GM19328 (cell line): Measurements from ENCODE around the gene CLEC2L.

ENCODE experiments used
- ATAC-seq: cut with Tn5 transposase; IDR thresholded peaks from one replicate; pipeline ENCODE4 v1.9.1; 2021; ENCODE audit warnings: mild to moderate bottlenecking, moderate library complexity; ENCODE audit not compliant: unreplicated experiment

The CLEC2L gene

DNA sequence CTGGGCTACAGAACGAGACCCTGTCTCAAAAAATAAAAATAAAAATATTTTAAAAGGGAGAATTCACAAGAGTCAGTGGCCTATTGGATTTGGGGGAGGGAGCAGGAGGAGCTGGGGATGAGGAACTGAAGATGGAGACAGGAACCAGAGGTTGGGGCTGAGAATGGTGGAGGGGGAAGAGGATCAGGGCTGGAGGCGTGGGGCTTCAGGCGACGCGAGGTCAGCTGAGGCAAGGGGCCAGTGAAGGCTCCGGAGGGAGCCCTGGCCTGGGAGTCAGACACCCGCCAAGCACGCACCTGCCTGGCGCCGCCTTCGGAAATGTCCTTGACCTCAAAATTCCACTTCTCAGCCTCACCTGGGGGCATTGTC, 671 bp upstream of the CLEC2L start:
- no peak for ATAC-seq

DNA sequence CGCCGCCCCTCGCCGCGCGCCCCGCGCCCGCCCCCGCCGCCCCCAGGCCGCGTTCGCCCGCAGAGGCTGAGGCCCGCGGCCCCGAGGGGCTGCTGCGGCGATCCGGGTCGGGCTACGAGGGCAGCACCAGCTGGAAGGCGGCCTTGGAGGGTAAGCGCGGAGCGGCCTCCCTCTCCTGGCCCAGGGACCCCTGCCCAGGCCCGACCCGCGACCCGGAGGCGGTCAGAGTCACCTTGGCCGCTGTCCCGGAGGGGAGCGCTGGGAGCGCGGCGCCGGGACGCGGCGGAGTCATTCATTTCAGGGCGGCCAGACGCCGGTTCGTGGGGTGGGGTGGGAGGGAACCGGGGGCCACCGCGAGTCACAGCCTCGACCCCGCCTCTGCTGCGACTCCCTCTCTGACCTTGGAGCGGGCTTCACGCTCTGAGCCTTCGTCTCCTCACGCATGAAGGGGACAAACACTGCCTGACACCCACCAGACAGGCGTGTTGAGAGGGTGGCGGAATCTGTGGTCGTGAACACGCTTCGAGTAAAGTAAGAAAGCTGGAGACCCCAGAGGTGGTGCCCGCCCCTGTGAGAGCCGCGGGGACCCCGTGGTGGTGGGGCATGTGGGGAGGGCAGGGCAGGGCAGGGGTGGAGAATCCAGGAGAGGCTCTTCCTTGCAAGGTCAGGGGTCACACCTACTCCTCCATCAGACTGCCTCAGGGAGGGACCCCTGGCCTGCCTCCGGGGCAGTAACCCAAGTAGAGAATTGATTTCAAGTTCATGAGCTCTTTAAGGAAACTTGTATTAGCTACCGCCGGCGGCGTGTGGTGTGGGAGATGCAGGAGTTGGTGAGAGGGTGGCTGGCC, 707 bp downstream of the CLEC2L start:
- no peak for ATAC-seq

DNA sequence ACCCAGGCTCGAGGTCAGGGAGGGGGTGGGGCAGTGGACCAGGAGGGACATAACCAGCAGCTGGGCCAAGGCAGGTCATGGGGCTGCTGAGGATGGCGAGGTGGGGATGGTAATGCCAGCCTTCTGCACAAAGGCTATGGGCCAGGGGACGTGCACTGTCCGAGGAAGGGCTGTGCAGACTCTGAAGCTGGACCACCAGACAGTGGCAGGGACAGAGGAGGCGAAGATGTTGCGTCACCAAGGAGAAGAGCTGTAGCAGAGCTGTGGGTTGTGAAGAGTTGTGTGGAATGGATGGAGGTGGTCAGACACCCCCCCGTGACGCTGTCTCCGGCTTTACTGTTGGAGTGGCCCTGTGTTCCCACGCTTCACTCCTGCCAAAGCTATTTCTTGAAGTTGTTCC, 1.8 kb downstream of the CLEC2L start:
- no peak for ATAC-seq

DNA sequence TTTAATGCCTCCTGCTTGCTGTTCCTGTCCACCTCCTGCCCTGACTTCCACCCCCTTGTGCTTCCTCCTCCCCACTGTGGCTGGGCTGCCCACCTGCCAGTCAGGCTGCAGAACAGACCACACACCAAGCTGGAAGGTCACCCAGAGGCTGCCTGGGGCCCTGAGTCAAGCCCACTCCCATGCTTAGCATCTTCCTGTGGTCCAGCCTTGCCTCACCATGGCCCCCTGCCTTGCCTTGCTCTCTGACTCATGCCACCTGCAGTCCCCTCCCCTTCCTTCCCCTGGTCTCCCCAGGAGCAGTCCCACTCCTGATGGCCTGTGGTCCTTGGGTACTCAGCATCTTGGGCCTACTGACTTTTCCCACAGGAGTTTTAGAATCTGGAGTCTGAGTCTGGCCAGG, 2.3 kb downstream of the CLEC2L start:
- no peak for ATAC-seq

GRCh38 chr7:139526578-139527544, 3.4 kb downstream of the CLEC2L start:
- ATAC-seq = no peak

DNA sequence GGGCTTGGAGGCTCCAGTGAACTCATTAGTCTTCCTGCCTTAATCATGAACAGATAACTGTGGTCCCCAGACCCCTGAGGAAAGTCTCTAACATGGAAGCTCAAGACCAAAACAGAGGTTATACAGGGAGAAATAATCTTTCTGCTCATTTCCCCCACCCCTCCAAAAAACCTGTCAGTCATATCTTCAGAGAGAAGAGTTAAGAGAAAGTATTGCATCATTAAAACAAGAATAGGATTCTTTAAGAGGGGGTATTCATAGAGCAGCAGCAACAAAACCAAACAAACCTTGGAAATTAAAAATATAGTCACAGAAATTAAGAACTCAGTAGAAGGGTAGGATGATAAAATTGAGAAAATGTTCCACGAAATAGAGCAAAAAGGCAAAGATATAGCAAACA, 7.6 kb downstream of the CLEC2L start:
- ATAC-seq = no peak

GRCh38 chr7:139532636-139533155, 9.2 kb downstream of the CLEC2L start:
- no peak for ATAC-seq

DNA sequence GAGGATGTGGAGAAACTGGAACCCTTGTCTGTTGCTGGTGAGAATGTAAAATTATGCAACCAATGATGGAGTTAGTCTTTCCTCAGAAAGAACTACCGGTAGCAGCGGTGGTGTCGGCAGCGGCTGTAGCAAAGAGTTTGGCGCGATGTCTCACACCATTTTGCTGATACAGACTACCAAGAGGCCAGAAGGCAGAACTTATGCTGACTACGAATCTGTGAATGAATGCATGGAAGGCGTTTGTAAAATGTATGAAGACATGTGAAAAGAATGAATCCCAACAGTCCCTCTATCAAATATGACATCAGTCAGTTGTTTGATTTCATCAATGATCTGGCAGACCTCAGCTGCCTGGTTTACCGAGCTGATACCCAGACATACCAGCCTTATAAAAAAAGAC, 10.6 kb downstream of the CLEC2L start:
- no peak for ATAC-seq

DNA sequence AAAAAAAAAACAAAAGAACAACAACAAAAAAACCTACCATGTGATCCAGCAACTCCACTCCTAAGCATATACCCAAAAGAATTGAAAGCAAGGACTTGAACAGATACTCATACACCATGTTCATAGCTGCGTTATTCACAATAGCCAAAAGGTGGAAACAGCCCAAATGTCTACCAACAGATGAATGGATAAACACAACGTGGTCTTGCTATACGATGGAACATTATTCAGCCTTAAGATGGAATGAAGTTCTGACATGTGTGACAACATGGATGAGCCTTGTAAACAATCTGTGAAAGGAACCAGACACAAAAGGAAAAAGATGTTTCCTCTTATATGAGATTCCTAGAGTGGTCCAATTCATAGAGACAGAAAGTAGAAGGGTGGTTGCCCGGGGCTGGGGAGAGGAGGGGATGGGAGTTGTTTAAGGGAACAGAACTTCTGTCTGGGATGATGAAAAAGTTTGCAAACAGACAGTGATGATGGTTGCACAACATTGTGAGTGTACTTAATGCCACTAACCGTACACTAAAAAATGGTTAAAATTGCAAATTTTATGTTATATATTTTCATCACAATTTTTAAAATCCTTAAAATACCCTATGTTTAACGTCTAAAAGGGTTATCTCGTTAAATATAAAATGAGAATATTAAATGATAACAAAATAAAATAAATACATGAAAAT, 11.6 kb downstream of the CLEC2L start:
- no peak for ATAC-seq

- ATAC-seq = no peak
These were observed 12.7 kb downstream of the CLEC2L start for GRCh38 chr7:139536152-139536551.

DNA sequence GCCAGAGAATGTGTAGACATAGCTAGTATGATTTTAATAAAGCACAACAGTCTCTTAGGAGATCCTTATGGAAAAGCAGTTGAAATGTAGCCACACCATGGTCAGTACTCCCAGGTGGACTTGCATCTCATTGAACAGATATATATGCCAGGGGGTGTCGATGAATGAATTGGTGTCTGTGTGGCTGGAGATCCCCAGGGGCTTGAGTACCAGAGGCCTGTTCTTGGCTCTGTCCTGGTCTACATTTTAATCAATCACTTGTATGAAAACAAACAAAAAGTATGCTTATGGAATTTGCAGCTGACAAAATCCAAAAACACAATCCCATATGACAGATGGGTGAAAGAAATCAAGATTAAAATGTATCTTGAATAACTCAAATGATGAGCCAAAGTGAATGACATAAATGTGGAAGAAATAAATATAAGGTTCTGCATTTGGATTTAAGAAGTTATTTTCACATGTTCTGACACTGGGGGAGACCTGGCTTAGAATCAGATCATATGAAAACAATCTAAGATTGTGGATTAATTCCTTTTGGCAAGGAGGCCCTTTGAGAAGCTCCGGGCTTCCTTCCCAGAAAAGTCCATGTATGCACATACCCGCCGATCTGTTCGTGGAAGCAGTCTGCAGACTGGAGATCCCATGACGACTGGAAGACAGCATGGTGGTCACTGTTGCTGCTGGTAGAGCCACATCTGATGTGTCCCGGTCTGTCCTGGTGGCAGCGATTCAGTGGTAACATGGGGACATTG, 15.6 kb downstream of the CLEC2L start:
- ATAC-seq = no peak

GRCh38 chr7:139540203-139540602, 16.7 kb downstream of the CLEC2L start:
- no peak for ATAC-seq

DNA sequence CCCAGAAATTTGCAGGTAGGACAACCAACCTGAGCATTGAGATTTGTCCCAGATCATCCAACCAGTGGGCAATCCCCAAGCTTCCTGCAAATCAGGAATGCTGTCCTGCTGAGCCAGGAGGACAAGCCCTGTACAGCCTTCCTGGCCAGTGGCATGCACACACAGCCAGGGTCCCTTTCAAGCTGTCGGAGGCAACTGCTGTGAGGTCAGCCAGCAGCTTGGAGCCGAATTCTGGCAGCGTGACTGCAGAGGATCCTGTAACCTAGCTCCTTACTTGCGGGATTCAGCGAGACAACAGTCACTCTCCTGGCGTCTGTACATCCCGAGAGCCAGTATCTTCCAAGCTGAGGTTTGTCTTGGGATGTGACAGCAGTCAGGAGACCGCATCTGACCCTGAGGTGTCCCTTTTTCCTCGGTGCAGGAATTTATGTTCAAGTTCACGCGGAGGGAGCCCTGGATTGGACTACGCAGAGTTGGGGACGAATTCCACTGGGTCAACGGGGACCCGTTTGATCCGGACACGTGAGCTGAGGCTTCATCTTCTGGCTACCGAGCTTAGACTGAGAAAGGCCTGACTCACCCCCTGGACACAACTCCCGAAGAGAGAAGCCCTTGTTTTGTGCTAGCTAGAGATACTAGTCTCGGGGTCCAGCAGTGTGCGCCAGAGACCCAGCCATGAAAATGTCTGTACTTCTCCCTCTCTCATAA, 18.3 kb downstream of the CLEC2L start:
- no peak for ATAC-seq

- ATAC-seq = no peak
These were observed 19.0 kb downstream of the CLEC2L start for GRCh38 chr7:139542308-139543151.

- ATAC-seq = no peak
These were observed 20.5 kb downstream of the CLEC2L start for GRCh38 chr7:139543801-139544603.

GRCh38 chr7:139544645-139545044, 21.2 kb downstream of the CLEC2L start:
- ATAC-seq = no peak

DNA sequence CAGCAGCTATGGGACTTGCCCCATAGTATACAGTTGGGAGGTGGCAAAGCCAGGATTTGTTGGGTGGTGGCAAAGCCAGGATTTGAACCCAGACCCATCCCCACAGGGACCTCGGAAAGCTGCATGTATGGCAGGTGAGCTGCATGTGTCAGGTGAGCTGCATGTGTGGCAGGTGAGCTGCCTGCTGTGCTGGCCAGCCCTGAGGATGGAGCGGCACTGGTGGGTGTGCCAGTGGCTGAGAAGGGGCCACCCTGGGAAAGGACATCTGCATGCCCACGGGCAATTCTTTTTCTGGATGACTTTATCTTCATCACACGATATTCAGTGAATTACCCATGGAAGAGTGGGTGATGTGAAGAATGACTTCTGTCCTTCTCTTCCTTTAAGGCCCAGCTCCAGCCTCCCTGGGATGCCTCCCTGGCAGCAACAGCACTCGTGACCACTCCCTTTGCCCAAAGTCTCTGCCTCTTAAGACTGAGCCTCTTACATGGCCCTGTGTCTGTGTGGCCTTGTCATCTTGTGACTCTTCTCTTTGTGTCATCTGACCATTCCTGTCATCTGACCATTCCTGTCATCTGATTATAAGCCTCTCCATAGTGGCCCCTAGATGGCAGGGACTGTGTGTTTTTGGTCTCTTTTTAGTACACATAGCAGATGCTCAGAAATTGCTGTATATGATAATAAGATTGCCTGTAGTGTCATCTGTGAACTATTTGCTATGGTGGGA, 25.0 kb downstream of the CLEC2L start:
- no peak for ATAC-seq
